ENCODE data around the gene RCAN1.
"Not testable (repeated sequence)": the region's sequence is repeated elsewhere in the genome, so short reads cannot be mapped to it uniquely, and the experiment has no call there.

The RCAN1 gene

GRCh38 chr21:34557261-34557660 lies 57.7 kb downstream of the RCAN1 start:
- 98% methylated on average over 4 of the region's 5 CpGs for WGBS (ENCODE audit: insufficient coverage)
- H3K36me3 ChIP-seq (ENCODE audit: control insufficient read depth in 4 of 4, insufficient read depth in 4 of 4, low read length in 3 of 4), result no peaks in the 10 kb centered on the region
- CTCF ChIA-PET, result no interaction called here
- H3K4me1 ChIP-seq (ENCODE audit: control extremely low read depth in 1 of 4, control insufficient read depth in 4 of 4, insufficient read depth in 4 of 4, low read length in 3 of 4), result peaks cover 0 to 11% (median 5%) of the 10 kb centered on the region in 4 experiments
- POLR2A ChIA-PET, result no interaction called here
- no peak for DNase-seq
- no peak overlapping the region for H3K4me3 ChIP-seq (ENCODE audit: control insufficient read depth in 1 of 7, extremely low read depth in 1 of 7, insufficient read depth in 4 of 7, low read depth in 2 of 7, low read length in 6 of 7)
- H3K27me3 ChIP-seq (replicated peaks in 2 of 5; ENCODE audit: control insufficient read depth in 4 of 5, insufficient read depth in 5 of 5, low read length in 4 of 5), result no peaks in the 10 kb centered on the region
- H3K27ac ChIP-seq (ENCODE audit: insufficient read depth in 1 of 2, low read depth in 1 of 2, low read length in 2 of 2, poor library complexity in 1 of 2, severe bottlenecking in 2 of 2), result no peak overlapping the region
- H3K9me3 ChIP-seq (ENCODE audit: control extremely low read depth in 1 of 5, control insufficient read depth in 4 of 5, insufficient read depth in 2 of 5, low read depth in 1 of 5, low read length in 4 of 5), result peaks cover 0 to 10% (median 0%) of the 10 kb centered on the region in 5 experiments

- CTCF ChIA-PET, result interaction anchor here (1.4 to 1.7 kb wide), 2 partner anchors 14 to 29 kb away, joined by 4 read pairs; no protein-coding TSS in a partner anchor
- H3K9me3 ChIP-seq (ENCODE audit: control extremely low read depth in 1 of 5, control insufficient read depth in 4 of 5, insufficient read depth in 2 of 5, low read depth in 1 of 5, low read length in 4 of 5), result peaks cover 0 to 10% (median 0%) of the 10 kb centered on the region in 5 experiments
- H3K4me1 ChIP-seq (ENCODE audit: control extremely low read depth in 1 of 4, control insufficient read depth in 4 of 4, insufficient read depth in 4 of 4, low read length in 3 of 4), result peaks cover 0 to 11% (median 5%) of the 10 kb centered on the region in 4 experiments
- H3K27me3 ChIP-seq (replicated peaks in 2 of 5; ENCODE audit: control insufficient read depth in 4 of 5, insufficient read depth in 5 of 5, low read length in 4 of 5); DNase-seq; H3K4me3 ChIP-seq (ENCODE audit: control insufficient read depth in 1 of 7, extremely low read depth in 1 of 7, insufficient read depth in 4 of 7, low read depth in 2 of 7, low read length in 6 of 7); POLR2A ChIA-PET; H3K27ac ChIP-seq (ENCODE audit: insufficient read depth in 1 of 2, low read depth in 1 of 2, low read length in 2 of 2, poor library complexity in 1 of 2, severe bottlenecking in 2 of 2); H3K36me3 ChIP-seq (ENCODE audit: control insufficient read depth in 4 of 4, insufficient read depth in 4 of 4, low read length in 3 of 4): not testable (repeated sequence)
- 96% methylated on average over 2 of the region's 2 CpGs for WGBS (ENCODE audit: insufficient coverage)
Measured at GRCh38 chr21:34554670-34555069, 60.2 kb downstream of the RCAN1 start.

DNA sequence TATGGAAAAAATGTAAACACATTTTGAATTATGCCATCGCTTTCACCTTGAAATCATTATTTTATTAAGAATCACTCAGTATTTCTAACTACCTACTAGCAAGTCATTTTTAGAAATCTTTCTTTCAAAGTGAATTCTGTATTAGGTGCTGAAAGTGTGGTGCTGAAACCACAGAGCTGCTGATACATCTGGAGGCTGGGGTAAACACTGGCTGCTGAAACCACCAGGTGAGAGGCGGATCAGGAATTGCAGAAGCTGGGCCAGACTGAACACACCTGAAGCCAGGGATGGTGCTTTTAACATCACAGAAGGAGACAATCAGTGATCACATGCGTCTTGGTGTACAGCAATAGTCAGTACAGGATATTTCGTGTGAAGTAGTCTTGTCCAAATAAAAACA lies 60.7 kb downstream of the RCAN1 start:
- POLR2A ChIA-PET, result no interaction called here
- no peaks in the 10 kb centered on the region for H3K36me3 ChIP-seq (ENCODE audit: control insufficient read depth in 4 of 4, insufficient read depth in 4 of 4, low read length in 3 of 4)
- CTCF ChIA-PET, result interaction anchor here (1.4 to 1.7 kb wide), 2 partner anchors 14 to 28 kb away, joined by 4 read pairs; no protein-coding TSS in a partner anchor
- H3K4me3 ChIP-seq (ENCODE audit: control insufficient read depth in 1 of 7, extremely low read depth in 1 of 7, insufficient read depth in 4 of 7, low read depth in 2 of 7, low read length in 6 of 7), result no peak overlapping the region
- H3K9me3 ChIP-seq (ENCODE audit: control extremely low read depth in 1 of 5, control insufficient read depth in 4 of 5, insufficient read depth in 2 of 5, low read depth in 1 of 5, low read length in 4 of 5), result peaks cover 0 to 10% (median 0%) of the 10 kb centered on the region in 5 experiments
- no peaks in the 10 kb centered on the region for H3K27me3 ChIP-seq (replicated peaks in 2 of 5; ENCODE audit: control insufficient read depth in 4 of 5, insufficient read depth in 5 of 5, low read length in 4 of 5)
- H3K4me1 ChIP-seq (ENCODE audit: control extremely low read depth in 1 of 4, control insufficient read depth in 4 of 4, insufficient read depth in 4 of 4, low read length in 3 of 4), result peaks cover 0 to 11% (median 5%) of the 10 kb centered on the region in 4 experiments
- DNase-seq, result no peak
- no peak overlapping the region for H3K27ac ChIP-seq (ENCODE audit: insufficient read depth in 1 of 2, low read depth in 1 of 2, low read length in 2 of 2, poor library complexity in 1 of 2, severe bottlenecking in 2 of 2)
- 100% methylated on average over 1 of the region's 4 CpGs for WGBS (ENCODE audit: insufficient coverage)

- Histone ChIP-seq H3K27me3 (replicated peaks in 2 of 5; ENCODE audit: control insufficient read depth in 4 of 5, insufficient read depth in 5 of 5, low read length in 4 of 5) (no peaks in the 10 kb centered on the region), H3K36me3 (ENCODE audit: control insufficient read depth in 4 of 4, insufficient read depth in 4 of 4, low read length in 3 of 4) (no peaks in the 10 kb centered on the region), H3K4me1 (ENCODE audit: control extremely low read depth in 1 of 4, control insufficient read depth in 4 of 4, insufficient read depth in 4 of 4, low read length in 3 of 4) (peaks cover 0 to 11% (median 5%) of the 10 kb centered on the region in 4 experiments), H3K4me3 (ENCODE audit: control insufficient read depth in 1 of 7, extremely low read depth in 1 of 7, insufficient read depth in 4 of 7, low read depth in 2 of 7, low read length in 6 of 7) (no peak overlapping the region), H3K27ac (ENCODE audit: insufficient read depth in 1 of 2, low read depth in 1 of 2, low read length in 2 of 2, poor library complexity in 1 of 2, severe bottlenecking in 2 of 2) (no peak overlapping the region), H3K9me3 (ENCODE audit: control extremely low read depth in 1 of 5, control insufficient read depth in 4 of 5, insufficient read depth in 2 of 5, low read depth in 1 of 5, low read length in 4 of 5) (peaks cover 0 to 10% (median 0%) of the 10 kb centered on the region in 5 experiments)
- CTCF ChIA-PET, result interaction anchor here (1.4 to 1.7 kb wide), 2 partner anchors 15 to 27 kb away, joined by 4 read pairs; no protein-coding TSS in a partner anchor
- POLR2A ChIA-PET, result no interaction called here
- no peak for DNase-seq
- WGBS (ENCODE audit: insufficient coverage), result 59% methylated on average over 5 of the region's 9 CpGs
Measured at GRCh38 chr21:34553151-34553952, 61.6 kb downstream of the RCAN1 start.

DNA sequence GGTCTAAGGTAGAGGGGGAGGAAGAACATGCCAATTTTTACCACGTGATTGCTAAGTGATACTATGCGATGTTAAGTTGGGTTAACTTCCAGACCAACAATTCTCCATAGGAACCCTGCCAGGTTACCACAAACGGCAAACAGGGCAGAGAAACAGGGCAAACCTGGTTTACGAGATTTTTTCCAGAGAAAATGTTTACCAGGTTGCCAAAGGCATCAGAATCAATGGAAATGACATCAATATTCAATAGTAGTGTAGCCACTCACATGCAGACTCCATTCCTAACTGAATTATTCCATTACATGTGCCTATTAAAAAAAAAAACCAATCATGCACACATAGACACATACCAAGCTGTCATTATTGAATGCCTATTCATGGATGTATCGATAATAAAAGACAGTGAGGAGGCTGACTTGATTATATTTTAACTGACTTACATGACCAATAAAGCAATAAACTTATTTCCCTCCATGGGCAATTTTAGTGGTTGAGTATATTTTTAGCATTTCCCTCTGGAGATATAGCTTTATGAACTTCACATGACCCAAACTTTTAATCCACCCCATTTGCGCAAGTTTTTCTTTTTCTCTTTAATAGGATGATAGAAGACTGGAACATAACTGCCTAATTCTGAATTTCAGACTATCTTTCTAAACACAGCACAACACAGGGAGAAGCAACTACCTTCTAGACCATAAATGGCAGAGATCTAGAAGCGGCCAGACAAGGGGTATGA lies 62.4 kb downstream of the RCAN1 start:
- DNase-seq, result no peak
- peaks cover 0 to 10% (median 0%) of the 10 kb centered on the region in 5 experiments for H3K9me3 ChIP-seq (ENCODE audit: control extremely low read depth in 1 of 5, control insufficient read depth in 4 of 5, insufficient read depth in 2 of 5, low read depth in 1 of 5, low read length in 4 of 5)
- no peaks in the 10 kb centered on the region for H3K27me3 ChIP-seq (replicated peaks in 2 of 5; ENCODE audit: control insufficient read depth in 4 of 5, insufficient read depth in 5 of 5, low read length in 4 of 5)
- WGBS (ENCODE audit: insufficient coverage), result 90% methylated on average over 2 of the region's 7 CpGs
- peaks cover 0 to 11% (median 5%) of the 10 kb centered on the region in 4 experiments for H3K4me1 ChIP-seq (ENCODE audit: control extremely low read depth in 1 of 4, control insufficient read depth in 4 of 4, insufficient read depth in 4 of 4, low read length in 3 of 4)
- no peak overlapping the region for H3K27ac ChIP-seq (ENCODE audit: insufficient read depth in 1 of 2, low read depth in 1 of 2, low read length in 2 of 2, poor library complexity in 1 of 2, severe bottlenecking in 2 of 2)
- CTCF ChIA-PET, result no interaction called here
- no peak overlapping the region for H3K4me3 ChIP-seq (ENCODE audit: control insufficient read depth in 1 of 7, extremely low read depth in 1 of 7, insufficient read depth in 4 of 7, low read depth in 2 of 7, low read length in 6 of 7)
- POLR2A ChIA-PET, result interaction anchor here (0.7 kb wide), 1 partner anchor 30 kb away, joined by 8 read pairs; no protein-coding TSS in a partner anchor
- no peaks in the 10 kb centered on the region for H3K36me3 ChIP-seq (ENCODE audit: control insufficient read depth in 4 of 4, insufficient read depth in 4 of 4, low read length in 3 of 4)

GRCh38 chr21:34550182-34550799 lies 64.6 kb downstream of the RCAN1 start:
- Histone ChIP-seq H3K9me3 (ENCODE audit: control extremely low read depth in 1 of 5, control insufficient read depth in 4 of 5, insufficient read depth in 2 of 5, low read depth in 1 of 5, low read length in 4 of 5) (peaks cover 0 to 10% (median 0%) of the 10 kb centered on the region in 5 experiments), H3K27me3 (replicated peaks in 2 of 5; ENCODE audit: control insufficient read depth in 4 of 5, insufficient read depth in 5 of 5, low read length in 4 of 5) (no peaks in the 10 kb centered on the region), H3K36me3 (ENCODE audit: control insufficient read depth in 4 of 4, insufficient read depth in 4 of 4, low read length in 3 of 4) (no peaks in the 10 kb centered on the region), H3K4me1 (ENCODE audit: control extremely low read depth in 1 of 4, control insufficient read depth in 4 of 4, insufficient read depth in 4 of 4, low read length in 3 of 4) (peaks cover 11 to 29% (median 21%) of the 10 kb centered on the region in 4 experiments), H3K27ac (ENCODE audit: insufficient read depth in 1 of 2, low read depth in 1 of 2, low read length in 2 of 2, poor library complexity in 1 of 2, severe bottlenecking in 2 of 2) (no peak overlapping the region), H3K4me3 (ENCODE audit: control insufficient read depth in 1 of 7, extremely low read depth in 1 of 7, insufficient read depth in 4 of 7, low read depth in 2 of 7, low read length in 6 of 7) (no peak overlapping the region)
- CTCF ChIA-PET, result no interaction called here
- POLR2A ChIA-PET, result no interaction called here
- DNase-seq, result no peak
- 0% methylated on average over 1 of the region's 2 CpGs for WGBS (ENCODE audit: insufficient coverage)

All from common myeloid progenitor, CD34-positive (primary cell).